GM23248 (cell line): ENCODE measurements around the gene FASTKD1.

ENCODE experiments used
- EZH2 ChIP-seq: fragments of 200-600 bp; sonication (generic); IDR thresholded peaks from 2 replicates; pipeline ENCODE4 v1.6.1; 2018; ENCODE audit warnings: antibody characterized with exemption, mild to moderate bottlenecking; ENCODE audit not compliant: insufficient read depth, poor library complexity, severe bottlenecking
- EZH2phosphoT487 ChIP-seq: fragments of 200-600 bp; sonication (generic); IDR thresholded peaks from 2 replicates; pipeline ENCODE4 v1.6.1; 2018; ENCODE audit warnings: antibody characterized with exemption, moderate library complexity, mild to moderate bottlenecking, low read depth; ENCODE audit not compliant: insufficient read depth

DNA sequence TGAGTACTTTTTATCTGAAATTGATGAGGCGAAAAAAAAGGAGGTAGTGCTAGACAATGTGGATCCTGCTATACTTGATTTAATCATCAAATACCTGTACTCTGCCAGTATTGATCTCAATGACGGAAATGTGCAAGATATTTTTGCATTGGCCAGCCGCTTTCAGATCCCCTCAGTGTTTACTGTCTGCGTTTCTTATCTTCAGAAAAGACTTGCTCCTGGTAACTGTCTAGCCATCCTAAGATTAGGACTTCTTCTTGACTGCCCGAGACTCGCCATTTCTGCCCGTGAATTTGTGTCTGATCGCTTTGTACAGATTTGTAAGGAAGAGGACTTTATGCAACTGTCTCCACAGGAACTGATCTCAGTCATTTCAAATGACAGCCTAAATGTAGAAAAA is 63.7 kb downstream of the FASTKD1 start:
- TF ChIP-seq EZH2 (no peak), EZH2phosphoT487 (no peak)
